Fibroblast of lung (primary cell): Measurements from ENCODE around the gene COL27A1. TPM values are rescaled to one million over a fixed set of nuclear protein-coding genes. Genes with fewer than 3 reads are reported as not detected.

Experiments
- DNase-seq, 2 donors: peaks; one replicate each; pipeline versions ENCODE4 v3.0.0 to v3.0.0-alpha.2; 2010; ENCODE audit warnings: low read depth in 2 of 2
- H2AFZ ChIP-seq: 2 replicates; pipeline ENCODE4 v1.5.1; 2012; ENCODE audit warnings: low read length, control low read depth, inconsistent platforms
- H3K27ac ChIP-seq: 2 replicates; pipeline ENCODE4 v1.5.1; 2011; ENCODE audit warnings: low read length, control low read depth; ENCODE audit not compliant: insufficient read depth
- H3K27me3 ChIP-seq: 2 replicates; pipeline ENCODE4 v1.5.1; 2011; ENCODE audit warnings: mild to moderate bottlenecking, low read length; ENCODE audit not compliant: control insufficient read depth, insufficient read depth
- H3K36me3 ChIP-seq: 2 replicates; pipeline ENCODE4 v1.5.1; 2011; ENCODE audit warnings: low read length; ENCODE audit not compliant: control insufficient read depth, insufficient read depth
- H3K4me1 ChIP-seq: 2 replicates; pipeline ENCODE4 v1.5.1; 2011; ENCODE audit warnings: low read length; ENCODE audit not compliant: control insufficient read depth, insufficient read depth; ENCODE audit errors: extremely low read depth
- H3K4me2 ChIP-seq: 2 replicates; pipeline ENCODE4 v1.5.1; 2011; ENCODE audit warnings: low read length, control low read depth; ENCODE audit not compliant: insufficient read depth; ENCODE audit errors: extremely low read depth
- H3K4me3 ChIP-seq, 4 experiments: fragments of 200-600 bp in 1 of 4; sonication (generic) in 1 of 4; replicated peaks in 1 of 4; 2 replicates each; pipeline ENCODE4 v1.5.1; 2011 to 2016; ENCODE audit warnings: low read length in 4 of 4, low read depth in 3 of 4, mild to moderate bottlenecking in 3 of 4, control low read depth in 2 of 4, inconsistent platforms in 1 of 4, mixed read lengths in 1 of 4; ENCODE audit not compliant: insufficient read depth in 1 of 4; ENCODE audit errors: control extremely low read depth in 1 of 4
- H3K79me2 ChIP-seq: 2 replicates; pipeline ENCODE4 v1.5.1; 2012; ENCODE audit warnings: mild to moderate bottlenecking, low read length, inconsistent platforms; ENCODE audit not compliant: control insufficient read depth, insufficient read depth
- H3K9ac ChIP-seq: 2 replicates; pipeline ENCODE4 v1.5.1; 2011; ENCODE audit warnings: mild to moderate bottlenecking, low read length, control low read depth; ENCODE audit not compliant: insufficient read depth
- H3K9me3 ChIP-seq: 2 replicates; pipeline ENCODE4 v1.5.1; 2012; ENCODE audit warnings: low read depth, low read length; ENCODE audit not compliant: control insufficient read depth, insufficient read depth
- H4K20me1 ChIP-seq: 2 replicates; pipeline ENCODE4 v1.5.1; 2011; ENCODE audit warnings: low read length; ENCODE audit not compliant: control insufficient read depth, insufficient read depth; ENCODE audit errors: extremely low read depth
- EZH2 ChIP-seq: IDR thresholded peaks from 2 replicates; pipeline ENCODE4 v1.5.1; 2012; ENCODE audit warnings: low read length, control low read depth, mild to moderate bottlenecking; ENCODE audit errors: missing control alignments
- polyA plus RNA-seq, 2 donors: library from polyadenylated mRNA; depleted of rRNA in 1 of 2; stranded (reverse) in 1 of 2; unstranded in 1 of 2; fragments of >200 nt; gene quantifications; 2 replicates each; pipeline ENCODE4 v1.2.1, GENCODE V29; 2011 to 2012; ENCODE audit warnings: missing spikeins in 1 of 2
- total RNA-seq: library from RNA; depleted of rRNA; stranded (reverse); fragments of >200 nt; gene quantifications from 2 replicates; pipeline ENCODE4 v1.2.1, GENCODE V29; 2014
- TF ChIP-seq, protein P1 (sequence below), 2 donors: IDR thresholded peaks in 1 of 2; conservative IDR thresholded peaks in 1 of 2; 1 replicate in 1 of 2; 2 replicates in 1 of 2; pipeline ENCODE4 v1.5.1; 2011 to 2012; ENCODE audit warnings: low read length in 2 of 2, control low read depth in 1 of 2, inconsistent platforms in 1 of 2, low read depth in 1 of 2, mild to moderate bottlenecking in 1 of 2

Gene COL27A1
- total and polyA plus RNA-seq, 2 donors (not counting 1 experiment from before 2014, with no cell fraction given), result 2.4 to 5.4 TPM

DNA sequence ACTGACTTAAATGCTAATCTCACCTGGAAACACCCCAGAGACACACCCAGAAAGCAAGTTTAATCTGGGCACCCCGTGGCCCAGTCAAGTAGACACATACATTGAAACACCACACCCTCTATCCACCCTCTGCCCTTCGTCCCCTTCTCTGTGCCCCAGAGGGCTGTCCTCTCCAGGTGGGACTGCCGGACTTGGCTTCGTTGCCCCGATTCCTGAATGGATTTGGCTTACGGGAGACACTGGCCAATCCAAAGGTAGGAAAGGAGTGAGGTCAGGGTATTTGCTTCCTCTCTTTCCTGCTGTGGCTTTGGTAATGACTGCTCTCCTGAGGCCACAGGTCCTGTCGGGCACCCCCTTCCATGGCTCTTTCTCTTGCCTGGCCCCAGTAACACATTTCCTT, 25.2 kb upstream of the COL27A1 start:
- no peaks in the 10 kb centered on the region for H4K20me1 ChIP-seq
- no peaks in the 10 kb centered on the region for H3K79me2 ChIP-seq
- H3K9ac ChIP-seq, result no peak overlapping the region
- H2AFZ ChIP-seq, result no peak overlapping the region
- no peak overlapping the region for H3K4me2 ChIP-seq
- no peak for TF ChIP-seq EZH2
- TF ChIP-seq, protein P1, sequence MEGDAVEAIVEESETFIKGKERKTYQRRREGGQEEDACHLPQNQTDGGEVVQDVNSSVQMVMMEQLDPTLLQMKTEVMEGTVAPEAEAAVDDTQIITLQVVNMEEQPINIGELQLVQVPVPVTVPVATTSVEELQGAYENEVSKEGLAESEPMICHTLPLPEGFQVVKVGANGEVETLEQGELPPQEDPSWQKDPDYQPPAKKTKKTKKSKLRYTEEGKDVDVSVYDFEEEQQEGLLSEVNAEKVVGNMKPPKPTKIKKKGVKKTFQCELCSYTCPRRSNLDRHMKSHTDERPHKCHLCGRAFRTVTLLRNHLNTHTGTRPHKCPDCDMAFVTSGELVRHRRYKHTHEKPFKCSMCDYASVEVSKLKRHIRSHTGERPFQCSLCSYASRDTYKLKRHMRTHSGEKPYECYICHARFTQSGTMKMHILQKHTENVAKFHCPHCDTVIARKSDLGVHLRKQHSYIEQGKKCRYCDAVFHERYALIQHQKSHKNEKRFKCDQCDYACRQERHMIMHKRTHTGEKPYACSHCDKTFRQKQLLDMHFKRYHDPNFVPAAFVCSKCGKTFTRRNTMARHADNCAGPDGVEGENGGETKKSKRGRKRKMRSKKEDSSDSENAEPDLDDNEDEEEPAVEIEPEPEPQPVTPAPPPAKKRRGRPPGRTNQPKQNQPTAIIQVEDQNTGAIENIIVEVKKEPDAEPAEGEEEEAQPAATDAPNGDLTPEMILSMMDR (conservative IDR thresholded peaks at IDR 0.05 in 1 of 2, IDR thresholded peaks at IDR 0.05 in 1 of 2; ENCODE audit: low read depth in 1 of 2, low read length in 2 of 2), result no peak
- peaks cover 22% of the 10 kb centered on the region for H3K27me3 ChIP-seq
- DNase-seq, result no peak
- H3K36me3 ChIP-seq, result no peaks in the 10 kb centered on the region
- H3K9me3 ChIP-seq, result no peaks in the 10 kb centered on the region
- H3K4me3 ChIP-seq, result no peak overlapping the region
- no peaks in the 10 kb centered on the region for H3K4me1 ChIP-seq
- H3K27ac ChIP-seq, result no peak overlapping the region

DNA sequence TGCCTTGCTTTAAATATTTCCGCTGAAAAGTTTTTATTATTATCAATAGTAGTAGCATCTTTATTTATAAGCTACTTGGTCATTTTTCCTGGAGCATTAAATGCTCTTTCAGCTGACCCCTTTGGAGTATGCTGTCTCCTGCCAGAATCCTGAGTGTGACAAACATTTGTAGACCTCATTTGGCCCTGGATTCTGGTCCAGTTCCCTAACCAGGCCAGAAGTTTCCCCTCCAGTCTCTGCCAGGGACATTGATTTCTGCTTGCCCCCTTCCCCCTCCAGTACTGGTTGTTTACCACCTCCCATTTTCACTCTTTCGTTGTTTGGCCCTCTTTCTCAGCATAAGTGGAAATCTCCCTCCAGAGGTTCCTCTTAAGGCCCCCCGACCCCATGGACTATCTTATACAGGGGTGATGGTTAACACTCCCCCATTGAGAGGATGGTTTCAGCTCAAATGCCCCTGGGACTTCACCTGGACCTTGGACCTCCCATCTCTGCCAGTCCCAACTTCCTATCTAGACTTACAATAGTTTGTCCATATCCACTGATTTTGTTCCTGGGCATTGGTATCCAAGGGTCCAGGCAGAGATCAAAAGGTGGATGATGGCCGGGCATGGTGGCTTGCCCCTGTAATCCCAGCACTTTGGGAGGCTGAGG, 24.6 kb upstream of the COL27A1 start:
- Histone ChIP-seq H3K4me1 (no peaks in the 10 kb centered on the region), H4K20me1 (no peaks in the 10 kb centered on the region), H3K27ac (no peak overlapping the region), H3K9ac (no peak overlapping the region), H3K79me2 (no peaks in the 10 kb centered on the region), H2AFZ (no peak overlapping the region), H3K27me3 (peaks cover 24% of the 10 kb centered on the region), H3K4me2 (no peak overlapping the region), H3K9me3 (no peaks in the 10 kb centered on the region), H3K4me3 (no peak overlapping the region), H3K36me3 (no peaks in the 10 kb centered on the region)
- DNase-seq, result no peak
- TF ChIP-seq, protein P1 (conservative IDR thresholded peaks at IDR 0.05 in 1 of 2, IDR thresholded peaks at IDR 0.05 in 1 of 2; ENCODE audit: low read depth in 1 of 2, low read length in 2 of 2), result no peak
- TF ChIP-seq EZH2, result no peak

DNA sequence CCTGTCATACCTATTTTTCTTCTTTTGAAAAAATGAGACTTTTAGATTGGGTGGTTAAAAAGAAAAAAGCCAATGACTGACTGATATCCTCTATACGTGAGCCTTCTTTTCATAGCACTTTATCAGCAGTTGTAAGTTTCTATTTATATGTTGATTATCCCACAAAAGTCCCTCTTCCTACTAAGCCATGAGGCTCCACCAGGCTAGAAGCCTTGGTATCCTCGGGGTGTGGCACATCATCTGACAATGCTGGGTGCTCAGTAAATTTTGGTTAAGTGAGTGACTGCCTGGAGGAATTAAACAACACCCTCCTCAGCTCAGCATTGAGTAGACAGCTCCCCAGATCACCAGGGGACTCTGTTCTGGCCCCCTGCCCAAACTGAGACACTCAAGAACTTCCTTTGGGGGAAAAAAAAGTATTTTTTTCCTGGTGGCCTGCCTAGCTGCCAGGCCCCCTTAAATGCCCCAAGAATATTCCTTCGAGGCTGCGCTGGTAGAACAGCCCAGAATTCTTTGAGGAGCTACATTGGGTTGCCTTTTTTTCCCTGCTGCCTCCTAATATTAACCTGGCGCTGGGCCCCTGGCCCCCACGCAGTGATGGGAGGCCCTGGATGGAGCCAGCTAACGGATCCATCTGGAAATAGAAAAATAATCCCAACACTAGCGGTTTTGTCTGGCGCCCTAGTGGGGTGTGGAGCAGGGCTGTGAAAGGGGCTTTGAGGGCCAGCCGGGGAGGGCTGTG, 23.4 kb upstream of the COL27A1 start:
- Histone ChIP-seq H2AFZ (no peak overlapping the region), H3K27me3 (peaks cover 32% of the 10 kb centered on the region), H3K4me2 (no peak overlapping the region), H3K9ac (no peak overlapping the region), H4K20me1 (no peaks in the 10 kb centered on the region), H3K4me3 (no peak overlapping the region), H3K36me3 (no peaks in the 10 kb centered on the region), H3K4me1 (no peaks in the 10 kb centered on the region), H3K79me2 (no peaks in the 10 kb centered on the region), H3K27ac (no peak overlapping the region), H3K9me3 (no peaks in the 10 kb centered on the region)
- no peak for DNase-seq
- TF ChIP-seq EZH2, result no peak
- TF ChIP-seq, protein P1 (conservative IDR thresholded peaks at IDR 0.05 in 1 of 2, IDR thresholded peaks at IDR 0.05 in 1 of 2; ENCODE audit: low read depth in 1 of 2, low read length in 2 of 2), result no peak
